Uterus (tissue), 4 donors: Measurements from ENCODE around the gene PDE6H. TPM values are rescaled to one million over a fixed set of nuclear protein-coding genes. Genes with fewer than 3 reads are reported as not detected.

Experiments used
- DNase-seq, 2 donors: peaks; one replicate each; pipeline ENCODE4 v3.0.0-alpha.2; 2019 to 2020
- H3K27ac ChIP-seq, 2 donors: fragments of 200-600 bp; sonication (generic); 1 replicate in 1 of 2; 2 replicates in 1 of 2; pipeline ENCODE4 v1.5.1; 2016 to 2018
- H3K27me3 ChIP-seq, 2 donors: fragments of 200-600 bp; sonication (generic); one replicate each; pipeline ENCODE4 v1.5.1; 2018 to 2019; ENCODE audit warnings: control low read depth in 1 of 2
- H3K36me3 ChIP-seq, 2 donors: fragments of 200-600 bp; sonication (generic); one replicate each; pipeline ENCODE4 v1.5.1; 2019; ENCODE audit warnings: control low read depth in 1 of 2
- H3K4me1 ChIP-seq, 2 donors: fragments of 200-600 bp; sonication (generic); one replicate each; pipeline ENCODE4 v1.5.1; 2018 to 2019; ENCODE audit warnings: control low read depth in 1 of 2
- H3K4me3 ChIP-seq, 2 donors: fragments of 200-600 bp; sonication (generic); 1 replicate in 1 of 2; 2 replicates in 1 of 2; pipeline ENCODE4 v1.5.1; 2018 to 2019; ENCODE audit warnings: mild to moderate bottlenecking in 1 of 2
- H3K9me3 ChIP-seq, 2 donors: fragments of 200-600 bp; sonication (generic); one replicate each; pipeline ENCODE4 v1.5.1; 2019; ENCODE audit warnings: control low read depth in 1 of 2
- CTCF ChIP-seq, 4 experiments: fragments of 200-600 bp in 2 of 4; fragments of 450-650 bp in 2 of 4; sonication (generic) in 2 of 4; IDR thresholded peaks; one replicate each; pipeline ENCODE4 v1.5.1; 2016 to 2019; ENCODE audit warnings: antibody characterized with exemption in 4 of 4, mild to moderate bottlenecking in 2 of 4, moderate library complexity in 1 of 4
- POLR2A ChIP-seq, 2 donors: fragments of 450-650 bp; IDR thresholded peaks; one replicate each; pipeline ENCODE4 v1.6.1; 2016; ENCODE audit warnings: antibody characterized with exemption in 2 of 2, mild to moderate bottlenecking in 1 of 2, moderate library complexity in 1 of 2
- intact Hi-C: fragments of 100-400 bp; cut with DNase I; formaldehyde crosslinking; loops from one replicate; pipeline ENCODE4 v1.15.1; 2023; ENCODE audit warnings: low total_unique reads
- total RNA-seq, 4 donors: library from RNA; depleted of rRNA in 3 of 4; stranded (reverse); fragments of >200 nt in 3 of 4; gene quantifications; one replicate each; pipeline versions ENCODE4 v1.1.0 to v1.2.4, GENCODE V29; 2014 to 2023
- donor health status: DM: yes; HTN: yes; CAD: no.

PDE6H gene
- total RNA-seq, 4 donors from 2014 or later, result not detected

GRCh38 chr12:14982562-14982961 lies 9.7 kb downstream of the PDE6H start:
- no peak overlapping the region for H3K27ac ChIP-seq
- DNase-seq, result no peak
- H3K9me3 ChIP-seq, result no peaks in the 10 kb centered on the region
- TF ChIP-seq CTCF (IDR thresholded peaks at IDR 0.05) (no peak), POLR2A (IDR thresholded peaks at IDR 0.05) (no peak)
- no peaks in the 10 kb centered on the region for H3K36me3 ChIP-seq
- no peak overlapping the region for H3K4me3 ChIP-seq
- no peaks in the 10 kb centered on the region for H3K4me1 ChIP-seq
- intact Hi-C loops, result loop anchor here (10.0 kb wide), 1 partner anchor 48 kb away; the partner anchor contains the start of gene ERP27
- H3K27me3 ChIP-seq, result no peaks in the 10 kb centered on the region

- no peaks in the 10 kb centered on the region for H3K27me3 ChIP-seq
- DNase-seq, result no peak
- no peaks in the 10 kb centered on the region for H3K9me3 ChIP-seq
- H3K36me3 ChIP-seq, result no peaks in the 10 kb centered on the region
- H3K27ac ChIP-seq, result no peak overlapping the region
- intact Hi-C loops, result loop anchor here (10.0 kb wide), 1 partner anchor 48 kb away; the partner anchor contains the start of gene ERP27
- H3K4me3 ChIP-seq, result no peak overlapping the region
- no peaks in the 10 kb centered on the region for H3K4me1 ChIP-seq
- no peak for TF ChIP-seq CTCF (IDR thresholded peaks at IDR 0.05)
- TF ChIP-seq POLR2A (IDR thresholded peaks at IDR 0.05), result no peak
These were observed 10.1 kb downstream of the PDE6H start for GRCh38 chr12:14982991-14983390.

GRCh38 chr12:14984036-14984435 lies 11.2 kb downstream of the PDE6H start:
- intact Hi-C loops, result loop anchor here (10.0 kb wide), 1 partner anchor 49 kb away; the partner anchor contains the start of gene ERP27
- no peaks in the 10 kb centered on the region for H3K9me3 ChIP-seq
- TF ChIP-seq CTCF (IDR thresholded peaks at IDR 0.05) (no peak), POLR2A (IDR thresholded peaks at IDR 0.05) (no peak)
- H3K36me3 ChIP-seq, result no peaks in the 10 kb centered on the region
- no peak for DNase-seq
- no peak overlapping the region for H3K4me3 ChIP-seq
- H3K27me3 ChIP-seq, result no peaks in the 10 kb centered on the region
- no peak overlapping the region for H3K27ac ChIP-seq
- H3K4me1 ChIP-seq, result no peaks in the 10 kb centered on the region

- Histone ChIP-seq H3K27ac (no peak overlapping the region), H3K4me3 (no peak overlapping the region), H3K36me3 (no peaks in the 10 kb centered on the region), H3K9me3 (no peaks in the 10 kb centered on the region), H3K27me3 (no peaks in the 10 kb centered on the region), H3K4me1 (no peaks in the 10 kb centered on the region)
- no peak for TF ChIP-seq CTCF (IDR thresholded peaks at IDR 0.05)
- TF ChIP-seq POLR2A (IDR thresholded peaks at IDR 0.05), result no peak
- intact Hi-C loops, result loop anchor here (10.0 kb wide), 1 partner anchor 50 kb away; the partner anchor contains the start of gene ERP27
- no peak for DNase-seq
These were observed 12.0 kb downstream of the PDE6H start for GRCh38 chr12:14984766-14985285.

- Histone ChIP-seq H3K36me3 (no peaks in the 10 kb centered on the region), H3K27me3 (no peaks in the 10 kb centered on the region), H3K4me3 (no peak overlapping the region), H3K27ac (no peak overlapping the region), H3K9me3 (no peaks in the 10 kb centered on the region), H3K4me1 (no peaks in the 10 kb centered on the region)
- no peak for TF ChIP-seq POLR2A (IDR thresholded peaks at IDR 0.05)
- no peak for TF ChIP-seq CTCF (IDR thresholded peaks at IDR 0.05)
- DNase-seq, result no peak
- intact Hi-C loops, result loop anchor here (10.0 kb wide), 1 partner anchor 52 kb away; the partner anchor contains the start of gene ERP27
These were observed 13.6 kb downstream of the PDE6H start for GRCh38 chr12:14986449-14986848.
